NCI-H1694 (cell line): ENCODE data around the gene TTC39C.
A peak's percentile ranks its signal among the peaks of the same experiment; 100 is the strongest.

Experiments
- DNase-seq: peaks from one replicate; lab custom pipeline; 2025; lab: John Stamatoyannopoulos, UW

TTC39C gene

DNA sequence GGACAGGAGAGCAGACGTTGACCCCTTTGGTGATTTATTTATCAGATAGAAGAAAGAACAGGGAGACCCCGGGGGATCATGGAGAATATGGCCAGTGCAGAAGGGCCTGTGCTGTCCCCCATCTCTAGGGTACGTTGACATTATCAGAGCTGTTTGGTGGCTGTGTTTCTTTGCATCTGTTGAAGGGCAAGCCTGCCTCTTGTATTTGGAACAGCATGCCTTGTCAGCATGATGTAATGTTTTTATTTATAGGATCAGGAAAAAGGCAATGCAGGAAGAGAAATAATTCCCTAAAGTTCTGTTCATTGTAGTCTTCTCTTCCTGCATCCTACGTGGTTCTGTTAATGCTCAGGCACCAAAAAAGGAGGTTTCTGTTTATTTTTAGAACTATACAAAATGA lies 74.5 kb downstream of the TTC39C start:
- DNase-seq: peak; percentile 8

DNA sequence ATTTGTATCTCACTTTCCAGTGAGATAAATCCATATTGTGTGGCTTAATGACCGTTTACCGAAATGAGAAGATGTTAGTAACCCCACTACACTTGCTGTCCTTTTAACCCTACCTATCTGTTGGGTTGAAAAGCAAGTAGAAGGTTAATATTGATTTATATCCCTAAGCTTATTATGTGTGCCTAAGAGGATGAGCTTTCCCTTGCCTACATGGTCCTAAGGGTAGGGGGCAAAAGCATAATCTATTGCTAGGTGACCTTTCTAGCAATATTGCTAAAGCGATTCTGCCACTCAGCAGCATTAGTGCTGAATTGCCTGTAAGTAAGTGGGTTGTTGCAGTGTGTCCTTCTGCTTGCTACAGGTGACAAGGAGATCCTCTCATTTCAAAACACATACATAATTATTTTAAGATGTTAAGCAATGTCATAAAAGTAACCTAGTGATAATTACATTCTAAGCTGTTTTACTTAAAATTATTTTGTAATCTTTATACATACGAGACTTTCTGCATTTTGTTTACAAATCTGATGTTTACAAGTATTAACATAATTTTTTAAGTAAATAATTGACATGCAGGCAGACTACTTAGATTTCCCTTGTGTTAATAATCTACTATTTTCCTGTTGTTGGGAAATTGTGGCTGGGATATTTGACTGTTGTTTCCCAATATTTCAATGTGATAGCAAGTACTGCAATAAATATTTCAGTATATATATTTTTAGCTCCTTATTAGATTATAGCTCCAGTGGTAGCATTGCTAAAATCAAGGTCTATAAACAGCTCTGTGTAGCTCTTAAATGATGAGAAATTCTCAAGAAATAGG lies 75.2 kb downstream of the TTC39C start:
- DNase-seq: no peak

- no peak for DNase-seq
Measured at GRCh38 chr18:24090876-24091275, 76.3 kb downstream of the TTC39C start.

- DNase-seq: no peak
Measured at GRCh38 chr18:24094561-24094960, 80.0 kb downstream of the TTC39C start.

GRCh38 chr18:24095976-24096375 lies 81.4 kb downstream of the TTC39C start:
- DNase-seq: no peak

DNA sequence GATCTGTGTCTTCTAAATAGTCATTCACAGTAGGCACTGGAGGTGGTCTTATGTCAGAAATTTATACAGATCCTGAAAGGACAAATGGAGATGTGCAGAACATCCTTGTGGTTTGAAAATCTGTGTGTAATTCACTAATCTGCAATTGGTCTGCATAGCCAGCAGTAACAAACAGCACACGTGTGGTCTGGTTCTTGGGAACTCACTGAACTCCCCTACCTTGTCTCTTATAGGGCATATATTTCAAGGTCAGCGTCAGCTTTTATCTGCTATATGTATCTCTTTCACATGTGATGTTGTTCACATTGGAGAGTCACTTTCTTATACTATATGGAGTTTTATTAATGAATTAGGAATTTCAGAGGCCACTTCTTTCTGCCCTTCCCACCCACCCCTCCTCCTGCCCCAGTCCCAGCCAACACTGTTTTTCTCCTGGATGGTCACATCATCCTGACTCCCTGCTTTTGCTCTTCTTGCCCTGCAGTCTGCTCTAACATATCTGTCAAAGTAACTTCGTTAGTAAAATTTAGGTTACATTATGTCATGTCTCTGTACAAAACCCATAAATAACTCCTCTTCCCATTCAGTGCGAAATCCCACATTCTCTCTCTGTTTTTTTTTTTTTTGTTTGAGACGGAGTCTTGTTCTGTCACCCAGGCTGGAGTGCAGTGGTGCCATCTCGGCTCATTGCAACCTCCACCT lies 88.9 kb downstream of the TTC39C start:
- no peak for DNase-seq

DNA sequence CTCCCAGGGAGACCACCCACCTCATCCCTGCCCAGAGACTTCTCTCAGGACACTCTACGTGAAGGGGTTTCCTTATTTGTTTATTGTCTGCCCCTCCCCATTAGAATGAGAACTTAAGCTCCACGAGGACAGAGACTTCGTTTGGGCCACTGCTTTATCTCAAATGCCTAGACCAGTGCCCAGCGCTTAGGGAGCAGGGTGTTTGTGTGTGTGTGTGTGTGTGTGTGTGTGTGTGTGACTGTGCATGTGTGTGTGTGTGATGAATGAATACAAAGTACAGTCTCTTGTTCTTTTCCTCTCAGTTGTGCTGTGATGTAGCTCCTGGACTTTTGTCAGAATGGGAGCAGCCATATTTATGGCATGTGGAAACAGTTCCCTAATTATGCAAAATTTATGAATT lies 89.9 kb downstream of the TTC39C start:
- DNase-seq: no peak

DNA sequence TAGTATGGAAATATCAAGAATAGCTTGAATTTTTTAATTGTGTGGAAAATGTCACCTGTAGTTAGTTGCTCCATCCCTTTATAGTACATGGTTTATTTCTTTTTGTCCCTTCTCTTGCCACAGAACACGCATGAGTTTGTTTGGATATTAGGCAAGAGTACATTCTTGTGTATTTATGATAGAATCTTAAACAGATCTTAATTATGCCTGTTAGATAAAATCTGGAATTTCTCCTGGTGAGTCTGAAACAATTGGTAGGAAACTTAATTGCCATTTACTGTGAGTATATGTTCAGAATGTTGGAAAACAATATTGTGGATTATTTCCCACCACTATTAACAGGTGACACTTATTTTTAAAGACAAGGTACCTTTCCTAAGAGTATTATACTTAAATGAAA lies 94.1 kb downstream of the TTC39C start:
- no peak for DNase-seq

GRCh38 chr18:24111936-24112335 lies 97.4 kb downstream of the TTC39C start:
- DNase-seq: no peak

- no peak for DNase-seq
Measured at GRCh38 chr18:24112464-24112863, 97.9 kb downstream of the TTC39C start.

DNA sequence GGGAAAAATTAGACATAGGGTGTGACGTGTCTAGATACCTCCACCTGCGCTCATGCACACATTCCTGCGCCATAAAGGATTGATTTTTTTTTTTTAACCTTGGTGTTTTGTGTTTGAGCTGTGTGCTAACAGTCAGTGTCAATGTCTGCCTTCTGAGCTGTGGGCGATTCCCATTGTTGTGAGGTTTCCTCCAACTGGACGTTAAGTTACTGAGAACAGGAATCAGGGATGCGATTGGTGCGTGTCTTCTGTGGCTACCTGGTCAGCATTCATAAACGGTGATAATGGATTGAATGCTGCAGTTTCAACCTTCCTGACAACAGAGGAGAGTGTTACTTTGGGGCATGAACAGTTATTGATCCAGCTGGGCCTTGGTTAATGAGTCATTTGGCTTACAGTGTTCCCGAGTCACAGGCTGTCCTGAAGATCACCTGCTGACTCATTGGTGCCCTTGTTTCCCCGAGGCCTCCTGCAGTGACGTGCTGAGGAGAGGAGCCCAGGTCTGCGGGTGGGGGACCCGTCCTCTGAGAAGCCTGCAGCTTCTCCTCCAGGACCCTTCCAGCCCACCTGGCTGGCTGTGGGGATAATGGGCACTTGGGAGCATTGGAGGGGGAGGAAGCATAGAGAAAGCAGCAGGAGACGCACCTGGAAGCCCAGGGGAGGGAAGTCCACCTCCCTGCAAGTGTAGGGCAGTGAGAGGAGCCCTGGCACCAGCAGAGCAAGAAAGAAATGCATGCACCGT lies 98.5 kb downstream of the TTC39C start:
- DNase-seq: no peak

DNA sequence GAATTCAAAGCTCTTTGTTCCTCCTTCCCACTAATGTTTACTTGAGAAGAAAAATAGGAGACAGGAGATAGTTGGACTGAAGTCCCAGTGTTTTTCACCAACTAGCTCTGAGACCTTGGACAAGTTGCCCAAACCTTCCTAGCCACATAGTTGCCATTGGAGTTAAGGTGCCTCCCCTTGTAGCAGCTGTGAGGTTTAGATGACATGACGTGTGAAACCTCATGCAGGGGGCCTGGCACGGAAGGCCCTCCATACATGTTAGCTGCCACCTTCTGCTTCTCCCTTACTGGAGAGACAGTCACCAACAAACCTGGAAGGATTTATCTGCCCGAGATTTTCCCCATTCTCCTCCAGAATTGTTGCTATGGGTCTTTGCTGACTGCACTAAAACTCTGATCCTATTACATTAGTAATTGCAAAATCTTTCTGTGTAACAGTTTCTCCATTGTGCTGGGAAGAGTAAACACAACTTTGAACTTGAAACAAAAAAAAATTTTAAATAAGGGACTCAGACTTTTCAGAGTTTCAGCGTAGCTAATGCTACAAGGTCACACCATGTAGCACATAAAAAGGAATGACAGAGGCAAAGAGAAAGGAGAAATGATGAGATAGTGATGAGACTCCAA lies 100.5 kb downstream of the TTC39C start:
- DNase-seq: no peak

DNA sequence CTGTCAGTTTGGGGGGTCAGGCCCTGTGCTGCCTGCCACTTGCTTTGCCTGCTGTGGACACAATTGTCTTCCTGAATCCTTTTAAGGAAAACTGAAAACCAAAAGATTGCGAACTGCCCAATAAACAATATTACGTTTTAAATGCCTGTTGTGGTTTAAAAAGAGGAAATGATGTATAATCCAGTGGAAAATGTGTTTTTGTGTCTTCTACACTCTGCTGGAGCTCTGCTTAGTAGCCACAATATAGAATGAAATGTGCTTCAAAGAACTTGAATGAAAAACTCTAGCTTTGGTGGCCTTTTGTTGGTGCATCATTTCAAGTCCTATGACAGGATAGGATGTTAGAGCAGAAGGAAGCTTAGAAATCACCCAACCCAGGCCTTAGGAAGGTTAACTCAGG lies 101.1 kb downstream of the TTC39C start:
- no peak for DNase-seq

DNA sequence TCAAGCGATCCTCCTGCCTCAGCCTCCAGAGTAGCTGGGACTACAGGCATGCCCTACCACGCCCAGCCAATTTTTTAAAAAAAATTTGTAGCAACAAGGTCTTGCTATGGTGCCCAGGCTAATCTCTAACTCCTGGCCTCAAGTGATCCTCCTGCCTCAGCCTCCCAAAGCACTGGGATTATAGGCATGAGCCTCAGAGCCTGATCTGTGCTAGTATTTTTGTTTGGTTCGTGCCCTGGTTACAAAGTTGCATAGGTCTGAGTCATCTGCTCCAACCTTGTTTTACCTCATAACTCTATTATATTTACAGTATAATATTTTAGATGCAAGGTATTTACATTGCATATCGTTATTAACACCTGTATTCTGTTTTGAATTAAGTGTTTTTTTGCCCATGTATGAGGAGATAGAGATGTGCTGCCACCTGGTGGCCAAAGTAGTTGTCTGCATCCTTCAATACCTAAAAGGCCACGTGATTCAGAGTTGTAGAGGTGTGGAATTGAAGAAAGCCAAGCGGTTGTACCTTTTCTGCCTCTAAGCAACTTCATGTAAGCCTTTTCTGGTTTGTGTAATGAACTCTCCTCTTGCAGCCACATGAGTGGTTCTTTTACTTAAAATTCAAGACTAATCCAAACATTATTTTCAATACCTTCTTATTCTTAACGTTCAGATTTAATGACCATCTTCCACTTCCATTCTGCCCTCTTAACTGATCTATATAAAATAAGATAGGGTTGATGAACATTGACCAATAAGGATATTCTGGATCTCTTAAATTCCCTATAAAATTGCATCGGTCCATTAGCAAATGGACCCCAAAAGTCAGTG lies 104.4 kb downstream of the TTC39C start:
- DNase-seq: peak; percentile 64

- no peak for DNase-seq
Measured at GRCh38 chr18:24120676-24121075, 106.1 kb downstream of the TTC39C start.

- DNase-seq: no peak
Measured at GRCh38 chr18:24121625-24122024, 107.1 kb downstream of the TTC39C start.

GRCh38 chr18:24126155-24126961 lies 111.8 kb downstream of the TTC39C start:
- no peak for DNase-seq

- DNase-seq: no peak
Measured at GRCh38 chr18:24127735-24128134, 113.2 kb downstream of the TTC39C start.

DNA sequence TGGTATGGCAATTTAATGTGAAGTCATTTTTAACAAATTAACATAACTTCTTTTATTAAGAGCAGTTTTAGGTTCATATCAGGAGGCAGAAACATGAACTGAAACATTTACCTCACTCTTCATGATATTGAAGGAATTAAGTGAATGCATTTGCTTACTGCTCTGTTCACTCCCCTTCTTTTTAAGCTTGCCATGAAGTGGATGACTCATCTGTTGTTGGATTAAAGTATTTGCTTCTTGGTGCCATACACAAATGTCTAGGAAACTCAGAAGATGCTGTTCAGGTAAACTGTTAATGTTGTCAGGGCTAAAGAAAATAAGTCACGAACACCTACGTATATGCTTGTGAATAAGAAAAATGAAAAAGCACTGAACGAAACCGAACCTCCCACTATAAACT lies 114.1 kb downstream of the TTC39C start:
- DNase-seq: no peak

DNA sequence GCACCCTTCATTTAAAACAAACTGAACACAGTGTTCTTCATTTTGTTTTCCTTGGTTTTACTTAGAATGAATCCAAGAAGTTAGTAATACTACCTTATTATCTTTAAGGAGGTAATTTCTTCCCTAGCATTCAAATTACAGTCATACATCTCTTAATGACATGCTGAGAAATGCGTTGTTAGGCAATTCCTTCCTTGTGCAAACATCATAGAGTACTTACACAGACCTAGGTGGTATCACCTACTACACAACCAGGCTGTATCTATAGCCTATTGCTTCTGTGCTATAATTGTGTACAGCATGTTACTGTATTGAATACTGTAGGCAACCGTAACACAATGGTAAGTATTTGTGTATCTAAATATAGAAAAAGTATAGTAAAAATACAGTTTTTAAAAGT lies 115.9 kb downstream of the TTC39C start:
- DNase-seq: no peak

GRCh38 chr18:24136967-24137373 lies 122.4 kb downstream of the TTC39C start:
- DNase-seq: no peak
